ENCODE data around the gene ARRDC4. TPM values are rescaled to one million over a fixed set of nuclear protein-coding genes. Genes with fewer than 3 reads are reported as not detected.

Gene ARRDC4
- total RNA-seq, 1 experiment from 2014 or later, result 9.0 TPM

GRCh38 chr15:97995881-97996603 lies 35.5 kb downstream of the ARRDC4 start:
- peak; percentile 86 for ATAC-seq
- Mint-ChIP-seq H3K27ac (no peak overlapping the region), H3K27me3 (ENCODE audit: low read depth) (no peaks in the 10 kb centered on the region), H3K4me3 (no peak overlapping the region), H3K4me1 (peaks cover 4% of the 10 kb centered on the region; the same call in 1 of the 2 replicates), H3K9me3 (peaks cover 4% of the 10 kb centered on the region), H3K36me3 (no peaks in the 10 kb centered on the region)
- peak; percentile 38 for DNase-seq (ENCODE audit: low spot score)
- ChIA-PET CTCF (interaction anchor here (0.7 to 3.1 kb wide), 19 partner anchors 12 to 432 kb away, joined by 3 to 26 read pairs (median 4); no protein-coding TSS in a partner anchor), POLR2A (interaction anchor here (1.7 kb wide), 1 partner anchor 182 kb away, joined by 4 read pairs; no protein-coding TSS in a partner anchor)
- TF ChIP-seq ZBTB21 (CRISPR knock-in tag; IDR thresholded peaks at IDR 0.05; ENCODE audit: borderline replicate concordance) (no peak), CDX4 (CRISPR knock-in tag; IDR thresholded peaks at IDR 0.05; ENCODE audit: borderline replicate concordance) (no peak), HMGA2 (CRISPR knock-in tag; IDR thresholded peaks at IDR 0.05) (no peak), CREB1 (CRISPR knock-in tag; IDR thresholded peaks at IDR 0.05) (no peak), FOXP4 (CRISPR knock-in tag; IDR thresholded peaks at IDR 0.05) (no peak), NFYB (CRISPR knock-in tag; conservative IDR thresholded peaks at IDR 0.05; ENCODE audit: low read depth) (no peak), IRF1 (CRISPR knock-in tag; IDR thresholded peaks at IDR 0.05) (no peak), AR (CRISPR knock-in tag; IDR thresholded peaks at IDR 0.05) (no peak), ZNF396 (CRISPR knock-in tag; IDR thresholded peaks at IDR 0.05; ENCODE audit: borderline replicate concordance) (no peak), E2F4 (CRISPR knock-in tag; IDR thresholded peaks at IDR 0.05; ENCODE audit: borderline replicate concordance, low read depth) (no peak), ZNF532 (CRISPR knock-in tag; IDR thresholded peaks at IDR 0.05; ENCODE audit: borderline replicate concordance) (no peak), ZNF425 (CRISPR knock-in tag; conservative IDR thresholded peaks at IDR 0.05) (no peak), RELA (CRISPR knock-in tag; IDR thresholded peaks at IDR 0.05; ENCODE audit: borderline replicate concordance) (no peak)
